ENCODE data around the gene CRYZL1. TPM values are rescaled to one million over a fixed set of nuclear protein-coding genes. Genes with fewer than 3 reads are reported as not detected.
"Not testable (repeated sequence)": the region's sequence is repeated elsewhere in the genome, so short reads cannot be mapped to it uniquely, and the experiment has no call there.

Gene CRYZL1
- total RNA-seq, 1 donor from 2014 or later, result 43.6 TPM

GRCh38 chr21:33619726-33620125 lies 21.8 kb downstream of the CRYZL1 start:
- H3K36me3 Mint-ChIP-seq (ENCODE audit: unreplicated experiment), result peaks cover 38% of the 10 kb centered on the region
- no peaks in the 10 kb centered on the region for H3K27me3 Mint-ChIP-seq (ENCODE audit: unreplicated experiment)
- no peaks in the 10 kb centered on the region for H3K4me1 Mint-ChIP-seq (ENCODE audit: unreplicated experiment)
- no peak for TF ChIP-seq CTCF (IDR thresholded peaks at IDR 0.05)
- H3K9me3 Mint-ChIP-seq (ENCODE audit: unreplicated experiment), result peaks cover 4% of the 10 kb centered on the region
- H3K27ac Mint-ChIP-seq (ENCODE audit: unreplicated experiment), result no peak overlapping the region
- DNase-seq (ENCODE audit: extremely low spot score, unreplicated experiment), result no peak
- no peak overlapping the region for H3K4me3 Mint-ChIP-seq (ENCODE audit: unreplicated experiment)

- Mint-ChIP-seq H3K4me1 (ENCODE audit: unreplicated experiment) (no peaks in the 10 kb centered on the region), H3K27me3 (ENCODE audit: unreplicated experiment) (no peaks in the 10 kb centered on the region), H3K4me3 (ENCODE audit: unreplicated experiment) (no peak overlapping the region), H3K36me3 (ENCODE audit: unreplicated experiment) (peaks cover 39% of the 10 kb centered on the region), H3K9me3 (ENCODE audit: unreplicated experiment) (peaks cover 4% of the 10 kb centered on the region), H3K27ac (ENCODE audit: unreplicated experiment) (no peak overlapping the region)
- no peak for DNase-seq (ENCODE audit: extremely low spot score, unreplicated experiment)
- no peak for TF ChIP-seq CTCF (IDR thresholded peaks at IDR 0.05)
Observed at GRCh38 chr21:33618407-33618806, 23.1 kb downstream of the CRYZL1 start.

- H3K4me3 Mint-ChIP-seq (ENCODE audit: unreplicated experiment); H3K27ac Mint-ChIP-seq (ENCODE audit: unreplicated experiment); H3K9me3 Mint-ChIP-seq (ENCODE audit: unreplicated experiment); H3K4me1 Mint-ChIP-seq (ENCODE audit: unreplicated experiment); H3K27me3 Mint-ChIP-seq (ENCODE audit: unreplicated experiment); DNase-seq (ENCODE audit: extremely low spot score, unreplicated experiment): not testable (repeated sequence)
- peaks cover 41% of the 10 kb centered on the region for H3K36me3 Mint-ChIP-seq (ENCODE audit: unreplicated experiment)
Observed at GRCh38 chr21:33617565-33617964, 24.0 kb downstream of the CRYZL1 start.

GRCh38 chr21:33611006-33611744 lies 30.4 kb downstream of the CRYZL1 start:
- Mint-ChIP-seq H3K27me3 (ENCODE audit: unreplicated experiment) (no peaks in the 10 kb centered on the region), H3K4me1 (ENCODE audit: unreplicated experiment) (no peaks in the 10 kb centered on the region), H3K36me3 (ENCODE audit: unreplicated experiment) (peaks cover 24% of the 10 kb centered on the region), H3K27ac (ENCODE audit: unreplicated experiment) (no peak overlapping the region), H3K9me3 (ENCODE audit: unreplicated experiment) (no peaks in the 10 kb centered on the region), H3K4me3 (ENCODE audit: unreplicated experiment) (no peak overlapping the region)
- no peak for DNase-seq (ENCODE audit: extremely low spot score, unreplicated experiment)
- no peak for TF ChIP-seq CTCF (IDR thresholded peaks at IDR 0.05)

- H3K36me3 Mint-ChIP-seq (ENCODE audit: unreplicated experiment), result peaks cover 22% of the 10 kb centered on the region
- H3K9me3 Mint-ChIP-seq (ENCODE audit: unreplicated experiment), result no peaks in the 10 kb centered on the region
- no peak for DNase-seq (ENCODE audit: extremely low spot score, unreplicated experiment)
- no peak for TF ChIP-seq CTCF (IDR thresholded peaks at IDR 0.05)
- no peaks in the 10 kb centered on the region for H3K4me1 Mint-ChIP-seq (ENCODE audit: unreplicated experiment)
- no peaks in the 10 kb centered on the region for H3K27me3 Mint-ChIP-seq (ENCODE audit: unreplicated experiment)
- H3K4me3 Mint-ChIP-seq (ENCODE audit: unreplicated experiment), result no peak overlapping the region
- no peak overlapping the region for H3K27ac Mint-ChIP-seq (ENCODE audit: unreplicated experiment)
Observed at GRCh38 chr21:33608559-33608958, 33.0 kb downstream of the CRYZL1 start.
